ENCODE results near the gene DNAJC1.

The DNAJC1 gene

GRCh38 chr10:21759232-21759631 lies 244.3 kb downstream of the DNAJC1 start:
- DNase-seq (ENCODE audit: low spot score) = no peak

- DNase-seq (ENCODE audit: low spot score) = no peak
Observed at GRCh38 chr10:21758696-21759095, 244.8 kb downstream of the DNAJC1 start.

GRCh38 chr10:21758239-21758638 lies 245.3 kb downstream of the DNAJC1 start:
- no peak for DNase-seq (ENCODE audit: low spot score)

GRCh38 chr10:21757185-21757901 lies 246.2 kb downstream of the DNAJC1 start:
- no peak for DNase-seq (ENCODE audit: low spot score)

- no peak for DNase-seq (ENCODE audit: low spot score)
Observed at GRCh38 chr10:21756707-21757106, 246.8 kb downstream of the DNAJC1 start.

- no peak for DNase-seq (ENCODE audit: low spot score)
Observed at GRCh38 chr10:21754410-21755011, 249.0 kb downstream of the DNAJC1 start.

GRCh38 chr10:21753497-21754270 lies 249.8 kb downstream of the DNAJC1 start:
- no peak for DNase-seq (ENCODE audit: low spot score)

GRCh38 chr10:21751341-21752310 lies 251.9 kb downstream of the DNAJC1 start:
- no peak for DNase-seq (ENCODE audit: low spot score)

- DNase-seq (ENCODE audit: low spot score) = no peak
Observed at GRCh38 chr10:21750424-21750823, 253.1 kb downstream of the DNAJC1 start.

- DNase-seq (ENCODE audit: low spot score) = no peak
Observed at GRCh38 chr10:21749788-21750187, 253.7 kb downstream of the DNAJC1 start.

GRCh38 chr10:21747809-21748208 lies 255.7 kb downstream of the DNAJC1 start:
- no peak for DNase-seq (ENCODE audit: low spot score)

- DNase-seq (ENCODE audit: low spot score) = no peak
Observed at GRCh38 chr10:21746118-21746517, 257.4 kb downstream of the DNAJC1 start.

- DNase-seq (ENCODE audit: low spot score) = no peak
Observed at GRCh38 chr10:21744223-21744622, 259.3 kb downstream of the DNAJC1 start.

GRCh38 chr10:21742740-21743412 lies 260.7 kb downstream of the DNAJC1 start:
- no peak for DNase-seq (ENCODE audit: low spot score)

- DNase-seq (ENCODE audit: low spot score) = no peak
Observed at GRCh38 chr10:21740989-21741388, 262.5 kb downstream of the DNAJC1 start.

- no peak for DNase-seq (ENCODE audit: low spot score)
Observed at GRCh38 chr10:21737106-21737505, 266.4 kb downstream of the DNAJC1 start.

GRCh38 chr10:21733710-21734109 lies 269.8 kb downstream of the DNAJC1 start:
- no peak for DNase-seq (ENCODE audit: low spot score)

GRCh38 chr10:21732067-21732772 lies 271.3 kb downstream of the DNAJC1 start:
- DNase-seq (ENCODE audit: low spot score) = peak; percentile 57

- no peak for DNase-seq (ENCODE audit: low spot score)
Observed at GRCh38 chr10:21728618-21729017, 274.9 kb downstream of the DNAJC1 start.

- no peak for DNase-seq (ENCODE audit: low spot score)
Observed at GRCh38 chr10:21727452-21728168, 275.9 kb downstream of the DNAJC1 start.

Measured in hepatic stellate cell (primary cell).